ENCODE results near the gene FXR2. TPM values are rescaled to one million over a fixed set of nuclear protein-coding genes. Genes with fewer than 3 reads are reported as not detected.

Gene FXR2
- total RNA-seq, 4 donors from 2014 or later: 12.2 to 35.0 (median 25.1) TPM

- TF ChIP-seq, protein P1, sequence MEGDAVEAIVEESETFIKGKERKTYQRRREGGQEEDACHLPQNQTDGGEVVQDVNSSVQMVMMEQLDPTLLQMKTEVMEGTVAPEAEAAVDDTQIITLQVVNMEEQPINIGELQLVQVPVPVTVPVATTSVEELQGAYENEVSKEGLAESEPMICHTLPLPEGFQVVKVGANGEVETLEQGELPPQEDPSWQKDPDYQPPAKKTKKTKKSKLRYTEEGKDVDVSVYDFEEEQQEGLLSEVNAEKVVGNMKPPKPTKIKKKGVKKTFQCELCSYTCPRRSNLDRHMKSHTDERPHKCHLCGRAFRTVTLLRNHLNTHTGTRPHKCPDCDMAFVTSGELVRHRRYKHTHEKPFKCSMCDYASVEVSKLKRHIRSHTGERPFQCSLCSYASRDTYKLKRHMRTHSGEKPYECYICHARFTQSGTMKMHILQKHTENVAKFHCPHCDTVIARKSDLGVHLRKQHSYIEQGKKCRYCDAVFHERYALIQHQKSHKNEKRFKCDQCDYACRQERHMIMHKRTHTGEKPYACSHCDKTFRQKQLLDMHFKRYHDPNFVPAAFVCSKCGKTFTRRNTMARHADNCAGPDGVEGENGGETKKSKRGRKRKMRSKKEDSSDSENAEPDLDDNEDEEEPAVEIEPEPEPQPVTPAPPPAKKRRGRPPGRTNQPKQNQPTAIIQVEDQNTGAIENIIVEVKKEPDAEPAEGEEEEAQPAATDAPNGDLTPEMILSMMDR (IDR thresholded peaks at IDR 0.05; ENCODE audit: low read depth): no peak
Measured at GRCh38 chr17:7612294-7612640, 2.4 kb downstream of the FXR2 start.

DNA sequence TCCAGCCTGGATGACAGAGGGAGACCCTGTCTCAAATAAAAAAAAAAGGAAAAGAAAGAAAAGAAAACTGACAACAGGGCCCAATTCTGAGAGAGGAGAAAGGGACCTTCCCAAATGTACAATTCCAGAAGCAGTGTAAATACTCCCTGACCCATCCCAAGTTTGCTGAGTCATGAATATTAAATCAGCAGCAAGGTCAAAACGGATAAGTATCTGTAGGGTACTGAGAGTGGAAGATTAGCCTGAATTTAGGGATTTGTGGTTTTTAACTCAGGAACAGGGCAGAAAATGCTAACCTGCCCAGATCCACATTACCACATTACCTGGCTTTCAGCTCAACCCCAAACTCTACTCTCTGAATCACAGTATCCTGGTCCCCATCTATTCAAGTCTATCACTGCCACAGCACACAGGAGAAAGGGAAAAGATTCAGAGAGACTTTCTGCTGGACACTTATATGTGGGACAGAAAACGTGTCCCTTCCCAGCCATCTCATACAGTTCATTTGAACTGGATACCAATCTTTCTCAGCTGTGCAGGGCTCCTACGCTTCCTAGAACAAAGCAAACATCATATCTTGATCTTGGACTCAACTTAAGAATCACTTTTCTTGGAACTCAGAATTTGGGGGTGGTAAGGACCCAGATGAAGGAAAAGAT, 2.9 kb downstream of the FXR2 start:
- TF ChIP-seq, protein P1 (IDR thresholded peaks at IDR 0.05; ENCODE audit: low read depth): no peak

- TF ChIP-seq, protein P1 (IDR thresholded peaks at IDR 0.05; ENCODE audit: low read depth): no peak
Measured at GRCh38 chr17:7610641-7611040, 4.1 kb downstream of the FXR2 start.

GRCh38 chr17:7606280-7606679, 8.4 kb downstream of the FXR2 start:
- TF ChIP-seq, protein P1 (IDR thresholded peaks at IDR 0.05; ENCODE audit: low read depth): no peak

GRCh38 chr17:7593296-7593695, 21.4 kb downstream of the FXR2 start:
- TF ChIP-seq, protein P1 (IDR thresholded peaks at IDR 0.05; ENCODE audit: low read depth): no peak

- TF ChIP-seq, protein P1 (IDR thresholded peaks at IDR 0.05; ENCODE audit: low read depth): no peak
Measured at GRCh38 chr17:7592422-7593021, 22.2 kb downstream of the FXR2 start.

GRCh38 chr17:7591596-7591995, 23.1 kb downstream of the FXR2 start:
- TF ChIP-seq, protein P1 (IDR thresholded peaks at IDR 0.05; ENCODE audit: low read depth): no peak
